ENCODE results near the gene MYH14.

The MYH14 gene

GRCh38 chr19:50285833-50286232 lies 82.4 kb downstream of the MYH14 start:
- no peak for DNase-seq (ENCODE audit: low read depth, low spot score)
- in situ Hi-C loops (cut with HindIII; ENCODE audit: low sequenced_read_pairs) = no loop called here
- TF ChIP-seq CTCF (IDR thresholded peaks at IDR 0.05; ENCODE audit: low read depth, low read length) = no peak
- no peak overlapping the region for H3K4me3 ChIP-seq (ENCODE audit: low read depth, low read length)

- TF ChIP-seq CTCF (IDR thresholded peaks at IDR 0.05; ENCODE audit: low read depth, low read length) = no peak
- in situ Hi-C loops (cut with HindIII; ENCODE audit: low sequenced_read_pairs) = no loop called here
Measured at GRCh38 chr19:50286443-50286842, 83.0 kb downstream of the MYH14 start.

GRCh38 chr19:50287331-50287730 lies 83.9 kb downstream of the MYH14 start:
- DNase-seq (ENCODE audit: low read depth, low spot score) = no peak
- TF ChIP-seq CTCF (IDR thresholded peaks at IDR 0.05; ENCODE audit: low read depth, low read length) = no peak
- in situ Hi-C loops (cut with HindIII; ENCODE audit: low sequenced_read_pairs) = no loop called here
- no peak overlapping the region for H3K4me3 ChIP-seq (ENCODE audit: low read depth, low read length)

More at GRCh38 chr19:50286443-50286842, 83.0 kb downstream of the MYH14 start:
- DNase-seq (ENCODE audit: low read depth, low spot score) = no peak
- no peak overlapping the region for H3K4me3 ChIP-seq (ENCODE audit: low read depth, low read length)

- in situ Hi-C loops (cut with HindIII; ENCODE audit: low sequenced_read_pairs) = no loop called here
- H3K4me3 ChIP-seq (ENCODE audit: low read depth, low read length) = no peak overlapping the region
- DNase-seq (ENCODE audit: low read depth, low spot score) = no peak
- TF ChIP-seq CTCF (IDR thresholded peaks at IDR 0.05; ENCODE audit: low read depth, low read length) = no peak
Measured at GRCh38 chr19:50288954-50289353, 85.5 kb downstream of the MYH14 start.

- in situ Hi-C loops (cut with HindIII; ENCODE audit: low sequenced_read_pairs) = no loop called here
- no peak overlapping the region for H3K4me3 ChIP-seq (ENCODE audit: low read depth, low read length)
- no peak for DNase-seq (ENCODE audit: low read depth, low spot score)
- TF ChIP-seq CTCF (IDR thresholded peaks at IDR 0.05; ENCODE audit: low read depth, low read length) = no peak
Measured at GRCh38 chr19:50290011-50290410, 86.6 kb downstream of the MYH14 start.

GRCh38 chr19:50290775-50291174 lies 87.4 kb downstream of the MYH14 start:
- H3K4me3 ChIP-seq (ENCODE audit: low read depth, low read length) = no peak overlapping the region
- no peak for TF ChIP-seq CTCF (IDR thresholded peaks at IDR 0.05; ENCODE audit: low read depth, low read length)
- DNase-seq (ENCODE audit: low read depth, low spot score) = no peak
- in situ Hi-C loops (cut with HindIII; ENCODE audit: low sequenced_read_pairs) = no loop called here
